SK-N-SH (cell line): Measurements from ENCODE around the gene INTS6L. TPM values are rescaled to one million over a fixed set of nuclear protein-coding genes. Genes with fewer than 3 reads are reported as not detected.

Experiments used
- CTCF ChIA-PET: fragments of 300-600, 350-600 bp; formaldehyde crosslinking; extraction: SDS; loops from one replicate; lab custom pipeline; 2021; lab: Yijun Ruan, JAX
- POLR2A ChIA-PET: fragments of 350-600 bp; sonication (Branson Sonifier 250); formaldehyde crosslinking; extraction: SDS; loops from one replicate; lab custom pipeline; 2020; ENCODE audit warnings: antibody characterized with exemption, inconsistent platforms; lab: Yijun Ruan, JAX
- DNase-seq: peaks from one replicate; pipeline ENCODE4 v3.0.0; 2012
- H2AFZ ChIP-seq: fragments of 200-600 bp; sonication (generic); 2 replicates; pipeline ENCODE4 v1.8.1; 2016; ENCODE audit warnings: antibody characterized with exemption, mild to moderate bottlenecking, low read depth
- H3F3A ChIP-seq: fragments of 200-600 bp; sonication (generic); replicated peaks from 2 replicates; pipeline ENCODE3; 2016; ENCODE audit warnings: antibody characterized with exemption, mild to moderate bottlenecking; ENCODE audit not compliant: insufficient read depth
- H3K27ac ChIP-seq, 2 experiments: fragments of 200-500 bp in 1 of 2; fragments of 200-600 bp in 1 of 2; sonication (Bioruptor generic) in 1 of 2; sonication (generic), shearing (Covaris generic) in 1 of 2; 2 replicates each; pipeline versions ENCODE4 v1.5.1 to v1.6.1; 2014 to 2016; ENCODE audit warnings: low read depth in 2 of 2, inconsistent platforms in 1 of 2, low read length in 1 of 2, mild to moderate bottlenecking in 1 of 2, mixed read lengths in 1 of 2
- H3K27me3 ChIP-seq: fragments of 200-600 bp; sonication (generic), shearing (Covaris generic); 2 replicates; pipeline ENCODE4 v1.6.1; 2016; ENCODE audit warnings: mixed run types; ENCODE audit not compliant: insufficient read depth
- H3K36me3 ChIP-seq, 2 experiments: fragments of 200-500 bp in 1 of 2; fragments of 200-600 bp in 1 of 2; sonication (Bioruptor generic) in 1 of 2; sonication (generic) in 1 of 2; replicated peaks in 1 of 2; 2 replicates each; pipeline versions ENCODE3 to v1.5.1; 2014 to 2016; ENCODE audit warnings: low read length in 1 of 2, mild to moderate bottlenecking in 1 of 2; ENCODE audit not compliant: insufficient read depth in 2 of 2, control insufficient read depth in 1 of 2
- H3K4me1 ChIP-seq, 2 experiments: fragments of 200-500 bp in 1 of 2; fragments of 200-600 bp in 1 of 2; sonication (Bioruptor generic) in 1 of 2; sonication (generic), shearing (Covaris generic) in 1 of 2; 2 replicates each; pipeline versions ENCODE4 v1.5.1 to v1.6.1; 2014 to 2016; ENCODE audit warnings: low read depth in 1 of 2, low read length in 1 of 2, mixed run types in 1 of 2; ENCODE audit not compliant: insufficient read depth in 2 of 2, control insufficient read depth in 1 of 2
- H3K4me2 ChIP-seq: fragments of 200-600 bp; sonication (generic), shearing (Covaris generic); 2 replicates; pipeline ENCODE4 v1.6.1; 2017; ENCODE audit warnings: mixed run types
- H3K4me3 ChIP-seq, 2 experiments: fragments of 200-500 bp in 1 of 2; fragments of 200-600 bp in 1 of 2; sonication (Bioruptor generic) in 1 of 2; sonication (generic), shearing (Covaris generic) in 1 of 2; 2 replicates each; pipeline versions ENCODE4 v1.5.1 to v1.8.1; 2014 to 2016; ENCODE audit warnings: low read depth in 2 of 2, inconsistent platforms in 1 of 2, low read length in 1 of 2, mild to moderate bottlenecking in 1 of 2, mixed read lengths in 1 of 2, moderate library complexity in 1 of 2
- H3K79me2 ChIP-seq: fragments of 200-600 bp; sonication (generic); 2 replicates; pipeline ENCODE4 v1.8.1; 2017; ENCODE audit warnings: mild to moderate bottlenecking; ENCODE audit not compliant: insufficient read depth
- H3K9ac ChIP-seq: fragments of 200-600 bp; sonication (generic); 2 replicates; pipeline ENCODE4 v1.6.1; 2017; ENCODE audit warnings: mixed run types
- H3K9me2 ChIP-seq: fragments of 200-600 bp; sonication (generic); 2 replicates; pipeline ENCODE4 v1.6.1; 2017; ENCODE audit warnings: mixed run types
- H3K9me3 ChIP-seq: fragments of 200-600 bp; sonication (generic); 2 replicates; pipeline ENCODE4 v1.6.1; 2017; ENCODE audit warnings: mixed run types, mild to moderate bottlenecking, moderate library complexity
- H4K20me1 ChIP-seq: fragments of 200-600 bp; sonication (generic); 2 replicates; pipeline ENCODE4 v1.6.1; 2017; ENCODE audit warnings: mild to moderate bottlenecking, mixed run types; ENCODE audit not compliant: insufficient read depth
- CHD2 ChIP-seq: fragments of 150-350 bp; IDR thresholded peaks from 2 replicates; pipeline ENCODE4 v1.6.1; 2018; ENCODE audit warnings: low read length; ENCODE audit not compliant: partially characterized antibody
- ELF1 ChIP-seq: IDR thresholded peaks from 2 replicates; pipeline ENCODE4 v1.4.0; 2012
- EZH2phosphoT487 ChIP-seq: fragments of 200-600 bp; sonication (generic); IDR thresholded peaks from 2 replicates; pipeline ENCODE4 v1.6.1; 2017; ENCODE audit warnings: low read depth, mixed run types, mild to moderate bottlenecking, antibody characterized with exemption, moderate library complexity, borderline replicate concordance
- FOSL2 ChIP-seq: IDR thresholded peaks from 2 replicates; pipeline ENCODE4 v1.4.0; 2012; ENCODE audit warnings: low read depth, mild to moderate bottlenecking, moderate library complexity, borderline replicate concordance
- FOXJ3 ChIP-seq: sonication (generic); formaldehyde crosslinking; IDR thresholded peaks from 2 replicates; pipeline ENCODE4 v1.5.1; 2020; ENCODE audit warnings: mild to moderate bottlenecking, missing genetic modification reagents
- GABPA ChIP-seq: IDR thresholded peaks from 2 replicates; pipeline ENCODE4 v1.4.0; 2012; ENCODE audit warnings: low read depth, mild to moderate bottlenecking
- GATA2 ChIP-seq: sonication (generic); formaldehyde crosslinking; IDR thresholded peaks from 2 replicates; pipeline ENCODE4 v1.5.0; 2020; ENCODE audit warnings: mild to moderate bottlenecking, missing genetic modification reagents
- JUND ChIP-seq: IDR thresholded peaks from 2 replicates; pipeline ENCODE4 v1.4.0; 2012
- MXI1 ChIP-seq: IDR thresholded peaks from 2 replicates; pipeline ENCODE4 v1.6.1; 2012; ENCODE audit warnings: mild to moderate bottlenecking, low read depth, low read length, improper control_type of control experiment
- NFIC ChIP-seq: IDR thresholded peaks from 2 replicates; pipeline ENCODE4 v1.4.0; 2012; ENCODE audit warnings: borderline replicate concordance
- NRF1 ChIP-seq: IDR thresholded peaks from 2 replicates; pipeline ENCODE4 v1.6.1; 2012; ENCODE audit warnings: low read depth, mild to moderate bottlenecking, low read length
- RCOR1 ChIP-seq: fragments of 150-350 bp; IDR thresholded peaks from 2 replicates; pipeline ENCODE4 v1.6.1; 2017; ENCODE audit warnings: antibody characterized with exemption, low read length
- SMC3 ChIP-seq: IDR thresholded peaks from 2 replicates; pipeline ENCODE4 v1.6.1; 2012; ENCODE audit warnings: low read depth, low read length, improper control_type of control experiment
- TCF12 ChIP-seq: IDR thresholded peaks from 2 replicates; pipeline ENCODE4 v1.4.0; 2012
- WGBS: methylation state at CpG from one replicate; pipeline ENCODE4 v1.1.6; 2017; ENCODE audit warnings: low lambda C conversion rate; 5-methylcytosine and 5-hydroxymethylcytosine counted together
- polyA plus RNA-seq, 3 experiments: library from polyadenylated mRNA; depleted of rRNA; stranded (reverse); fragments of >200 nt; gene quantifications; 2 replicates each; pipeline ENCODE4 v1.2.3, GENCODE V29; 2012
- TF ChIP-seq, protein P1 (sequence below): IDR thresholded peaks from 2 replicates; pipeline ENCODE4 v1.4.0; 2012; ENCODE audit warnings: low read depth, borderline replicate concordance
- TF ChIP-seq, protein P2 (sequence below): IDR thresholded peaks from 2 replicates; pipeline ENCODE4 v1.4.0; 2012; ENCODE audit warnings: low read depth, borderline replicate concordance
- TF ChIP-seq, protein P3 (sequence below): IDR thresholded peaks from 2 replicates; pipeline ENCODE4; 2012
- TF ChIP-seq, protein P4 (sequence below): fragments of 200-600 bp; sonication (generic); IDR thresholded peaks from 2 replicates; pipeline ENCODE4 v1.6.1; 2017; ENCODE audit warnings: antibody characterized with exemption, mild to moderate bottlenecking, moderate library complexity

The INTS6L gene
- polyA plus RNA-seq, 1 of the 3 experiments (the other 2 are of a cell fraction): 2.0 TPM

DNA sequence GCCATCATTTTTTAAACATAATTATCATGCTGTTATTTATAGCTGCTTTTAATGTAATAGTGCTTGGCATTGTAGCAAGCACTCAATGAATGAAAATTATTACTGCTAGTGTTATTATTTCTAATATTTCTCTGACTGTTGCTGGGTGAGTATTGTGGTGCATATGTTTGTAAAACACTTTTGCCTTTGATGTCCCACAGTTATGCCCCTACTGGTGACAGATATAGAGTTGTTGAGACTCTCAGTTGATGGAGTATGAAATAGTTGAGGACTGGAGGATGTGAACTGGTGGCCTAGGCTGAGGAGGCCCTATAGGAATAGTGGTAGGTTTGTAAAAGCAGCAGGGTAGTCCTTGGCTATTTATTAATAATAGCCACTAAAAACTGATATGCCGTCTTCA lies 9.6 kb downstream of the INTS6L start:
- no peak overlapping the region for H3K9ac ChIP-seq
- 50% methylated on average over 1 of the region's 1 CpG for WGBS
- POLR2A ChIA-PET: no interaction called here

More for the DNA sequence above, 9.6 kb downstream of the INTS6L start:
- Histone ChIP-seq H3K27ac (no peak overlapping the region), H3K4me1 (no peaks in the 10 kb centered on the region), H3K4me2 (no peak overlapping the region), H2AFZ (no peak overlapping the region), H3K79me2 (no peaks in the 10 kb centered on the region), H4K20me1 (no peaks in the 10 kb centered on the region), H3F3A (no peaks in the 10 kb centered on the region), H3K27me3 (no peaks in the 10 kb centered on the region; the same call in 1 of the 2 replicates), H3K9me2 (no peaks in the 10 kb centered on the region), H3K36me3 (no peaks in the 10 kb centered on the region), H3K9me3 (no peaks in the 10 kb centered on the region), H3K4me3 (no peak overlapping the region)
- DNase-seq: no peak
- CTCF ChIA-PET: interaction anchor here (0.9 to 1.5 kb wide), 2 partner anchors 10 to 14 kb away, joined by 3 read pairs; no protein-coding TSS in a partner anchor
- no peak for TF ChIP-seq NFIC
- TF ChIP-seq NRF1: no peak
- TF ChIP-seq GABPA: no peak
- TF ChIP-seq, protein P1, sequence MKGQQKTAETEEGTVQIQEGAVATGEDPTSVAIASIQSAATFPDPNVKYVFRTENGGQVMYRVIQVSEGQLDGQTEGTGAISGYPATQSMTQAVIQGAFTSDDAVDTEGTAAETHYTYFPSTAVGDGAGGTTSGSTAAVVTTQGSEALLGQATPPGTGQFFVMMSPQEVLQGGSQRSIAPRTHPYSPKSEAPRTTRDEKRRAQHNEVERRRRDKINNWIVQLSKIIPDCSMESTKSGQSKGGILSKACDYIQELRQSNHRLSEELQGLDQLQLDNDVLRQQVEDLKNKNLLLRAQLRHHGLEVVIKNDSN: no peak
- no peak for TF ChIP-seq EZH2phosphoT487
- TF ChIP-seq FOXJ3 (CRISPR knock-in tag): no peak
- no peak for TF ChIP-seq MXI1
- no peak for TF ChIP-seq FOSL2
- no peak for TF ChIP-seq CHD2
- TF ChIP-seq RCOR1: no peak
- no peak for TF ChIP-seq ELF1
- TF ChIP-seq SMC3: no peak
- TF ChIP-seq, protein P2, sequence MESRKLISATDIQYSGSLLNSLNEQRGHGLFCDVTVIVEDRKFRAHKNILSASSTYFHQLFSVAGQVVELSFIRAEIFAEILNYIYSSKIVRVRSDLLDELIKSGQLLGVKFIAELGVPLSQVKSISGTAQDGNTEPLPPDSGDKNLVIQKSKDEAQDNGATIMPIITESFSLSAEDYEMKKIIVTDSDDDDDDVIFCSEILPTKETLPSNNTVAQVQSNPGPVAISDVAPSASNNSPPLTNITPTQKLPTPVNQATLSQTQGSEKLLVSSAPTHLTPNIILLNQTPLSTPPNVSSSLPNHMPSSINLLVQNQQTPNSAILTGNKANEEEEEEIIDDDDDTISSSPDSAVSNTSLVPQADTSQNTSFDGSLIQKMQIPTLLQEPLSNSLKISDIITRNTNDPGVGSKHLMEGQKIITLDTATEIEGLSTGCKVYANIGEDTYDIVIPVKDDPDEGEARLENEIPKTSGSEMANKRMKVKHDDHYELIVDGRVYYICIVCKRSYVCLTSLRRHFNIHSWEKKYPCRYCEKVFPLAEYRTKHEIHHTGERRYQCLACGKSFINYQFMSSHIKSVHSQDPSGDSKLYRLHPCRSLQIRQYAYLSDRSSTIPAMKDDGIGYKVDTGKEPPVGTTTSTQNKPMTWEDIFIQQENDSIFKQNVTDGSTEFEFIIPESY: no peak
- no peak for TF ChIP-seq GATA2 (CRISPR knock-in tag)
- no peak for TF ChIP-seq JUND
- TF ChIP-seq, protein P3, sequence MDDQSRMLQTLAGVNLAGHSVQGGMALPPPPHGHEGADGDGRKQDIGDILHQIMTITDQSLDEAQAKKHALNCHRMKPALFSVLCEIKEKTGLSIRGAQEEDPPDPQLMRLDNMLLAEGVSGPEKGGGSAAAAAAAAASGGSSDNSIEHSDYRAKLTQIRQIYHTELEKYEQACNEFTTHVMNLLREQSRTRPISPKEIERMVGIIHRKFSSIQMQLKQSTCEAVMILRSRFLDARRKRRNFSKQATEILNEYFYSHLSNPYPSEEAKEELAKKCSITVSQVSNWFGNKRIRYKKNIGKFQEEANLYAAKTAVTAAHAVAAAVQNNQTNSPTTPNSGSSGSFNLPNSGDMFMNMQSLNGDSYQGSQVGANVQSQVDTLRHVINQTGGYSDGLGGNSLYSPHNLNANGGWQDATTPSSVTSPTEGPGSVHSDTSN: no peak
- TF ChIP-seq, protein P4, sequence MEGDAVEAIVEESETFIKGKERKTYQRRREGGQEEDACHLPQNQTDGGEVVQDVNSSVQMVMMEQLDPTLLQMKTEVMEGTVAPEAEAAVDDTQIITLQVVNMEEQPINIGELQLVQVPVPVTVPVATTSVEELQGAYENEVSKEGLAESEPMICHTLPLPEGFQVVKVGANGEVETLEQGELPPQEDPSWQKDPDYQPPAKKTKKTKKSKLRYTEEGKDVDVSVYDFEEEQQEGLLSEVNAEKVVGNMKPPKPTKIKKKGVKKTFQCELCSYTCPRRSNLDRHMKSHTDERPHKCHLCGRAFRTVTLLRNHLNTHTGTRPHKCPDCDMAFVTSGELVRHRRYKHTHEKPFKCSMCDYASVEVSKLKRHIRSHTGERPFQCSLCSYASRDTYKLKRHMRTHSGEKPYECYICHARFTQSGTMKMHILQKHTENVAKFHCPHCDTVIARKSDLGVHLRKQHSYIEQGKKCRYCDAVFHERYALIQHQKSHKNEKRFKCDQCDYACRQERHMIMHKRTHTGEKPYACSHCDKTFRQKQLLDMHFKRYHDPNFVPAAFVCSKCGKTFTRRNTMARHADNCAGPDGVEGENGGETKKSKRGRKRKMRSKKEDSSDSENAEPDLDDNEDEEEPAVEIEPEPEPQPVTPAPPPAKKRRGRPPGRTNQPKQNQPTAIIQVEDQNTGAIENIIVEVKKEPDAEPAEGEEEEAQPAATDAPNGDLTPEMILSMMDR: no peak
- no peak for TF ChIP-seq TCF12
